Right lobe of liver (tissue), 4 donors: ENCODE results near the gene NMRAL1.

Experiments
- CTCF ChIP-seq, 4 donors: fragments of 200-600 bp in 3 of 4; fragments of 450-650 bp in 1 of 4; IDR thresholded peaks; one replicate each; pipeline versions ENCODE4 v1.5.1 to v1.8.0; 2016 to 2022; ENCODE audit warnings: antibody characterized with exemption in 4 of 4, mild to moderate bottlenecking in 2 of 4
- POLR2A ChIP-seq: fragments of 450-650 bp; IDR thresholded peaks from one replicate; pipeline ENCODE4 v1.6.1; 2017; ENCODE audit warnings: antibody characterized with exemption, mild to moderate bottlenecking
- donor health status: DM: no; HTN: no; CAD: no.
- donor health status: DM: no; HTN: no; CAD: no.
- donor health status: DM: no; HTN: yes; CAD: no.

GRCh38 chr16:4507588-4508345 is 33.3 kb upstream of the NMRAL1 start:
- TF ChIP-seq POLR2A (no peak), CTCF (IDR thresholded peaks at IDR 0.05) (no peak)
